ENCODE data around the gene SULT1C3. TPM values are rescaled to one million over a fixed set of nuclear protein-coding genes. Genes with fewer than 3 reads are reported as not detected.

SULT1C3 gene
- total and polyA plus RNA-seq, 2 of the 8 experiments (the other 6 are each of a cell fraction or from before 2014, with no cell fraction given), result not detected

- no peak overlapping the region for H3K27ac ChIP-seq (ENCODE audit: low read depth, low read length)
- no peak overlapping the region for H3K4ac ChIP-seq (replicated peaks; ENCODE audit: insufficient read length, low read depth, low read length)
- H3K9ac ChIP-seq (replicated peaks in 1 of 4; ENCODE audit: extremely low read depth in 1 of 4, low read depth in 3 of 4, low read length in 3 of 4), result no peak overlapping the region
- no peaks in the 10 kb centered on the region for H3K23me2 ChIP-seq (ENCODE audit: low read depth, low read length)
- no peak overlapping the region for H3K23ac ChIP-seq (ENCODE audit: insufficient read length)
- WGBS, 2 experiments (ENCODE audit: extremely low coverage in 1 of 2, insufficient coverage in 1 of 2, insufficient read length in 1 of 2, insufficient replicate concordance in 2 of 2, low coverage in 1 of 2, low lambda C conversion rate in 2 of 2, missing lambda C conversion rate in 1 of 2), result 91% methylated on average over 9 of the region's 9 CpGs; no CpG with 5 or more reads in 1 of the 2 experiments
- H3K27me3 ChIP-seq (replicated peaks in 1 of 4; ENCODE audit: control insufficient read depth in 3 of 4, extremely low read depth in 1 of 4, insufficient read depth in 3 of 4, low read length in 3 of 4), result no peaks in the 10 kb centered on the region; a peak in 1 of 7 replicates
- no peak overlapping the region for H2AK5ac ChIP-seq (ENCODE audit: low read depth, low read length)
- TF ChIP-seq KDM5A (IDR thresholded peaks at IDR 0.05; ENCODE audit: low read length), result no peak
- TF ChIP-seq HDAC6 (IDR thresholded peaks at IDR 0.05; ENCODE audit: low read depth, low read length), result no peak
- no peak for TF ChIP-seq HDAC2 (IDR thresholded peaks at IDR 0.05; ENCODE audit: borderline replicate concordance in 1 of 2, low read depth in 2 of 2, low read length in 2 of 2)
- no peak for TF ChIP-seq SAP30 (IDR thresholded peaks at IDR 0.05; ENCODE audit: insufficient read depth, insufficient replicate concordance, low read length)
- no peak for TF ChIP-seq TBP (IDR thresholded peaks at IDR 0.05; ENCODE audit: low read depth, low read length)
- TF ChIP-seq SP2 (IDR thresholded peaks at IDR 0.05; ENCODE audit: low read length), result no peak
- no peak for TF ChIP-seq GTF2F1 (IDR thresholded peaks at IDR 0.05; ENCODE audit: borderline replicate concordance, low read depth, low read length)
- no peak for TF ChIP-seq BACH1 (IDR thresholded peaks at IDR 0.05; ENCODE audit: low read length)
- no peaks in the 10 kb centered on the region for H3K9me3 ChIP-seq (ENCODE audit: insufficient read depth in 2 of 2, low read depth in 1 of 2, low read length in 1 of 2)
- no peak overlapping the region for H4K5ac ChIP-seq (ENCODE audit: insufficient read length, low read depth, low read length)
- ChIA-PET CTCF (ENCODE audit: partially characterized antibody) (interaction anchor here (1.4 to 2.0 kb wide), 2 partner anchors 9 to 362 kb away, joined by 5 read pairs; partner anchors contain the start of gene SULT1C2), POLR2A (ENCODE audit: partially characterized antibody) (no interaction called here)
- no peak overlapping the region for H3K56ac ChIP-seq (replicated peaks; ENCODE audit: insufficient read length, low read depth, low read length)
- FAIRE-seq (no peak), DNase-seq (ENCODE audit: low read depth in 1 of 2, low spot score in 2 of 2) (no peak)
- no peak overlapping the region for H2BK15ac ChIP-seq (ENCODE audit: low read length)
- H3K4me2 ChIP-seq (ENCODE audit: insufficient read depth in 1 of 2, low read depth in 2 of 2, low read length in 2 of 2), result no peak overlapping the region
- no peak overlapping the region for H4K8ac ChIP-seq (ENCODE audit: extremely low read depth, insufficient read depth, low read length)
- no peaks in the 10 kb centered on the region for H3K36me3 ChIP-seq (ENCODE audit: control insufficient read depth in 2 of 4, insufficient read depth in 4 of 4, low read length in 3 of 4)
- no peak overlapping the region for H4K91ac ChIP-seq (replicated peaks; ENCODE audit: insufficient read length, low read length)
- H3K18ac ChIP-seq (ENCODE audit: extremely low read depth, low read length), result no peak overlapping the region
- no peak overlapping the region for H3K14ac ChIP-seq (ENCODE audit: insufficient read length)
- no peaks in the 10 kb centered on the region for H3K4me1 ChIP-seq (replicated peaks in 1 of 4; ENCODE audit: control insufficient read depth in 3 of 4, insufficient read depth in 4 of 4, low read length in 3 of 4)
- no peak overlapping the region for H2AFZ ChIP-seq (ENCODE audit: low read length)
- H3K79me2 ChIP-seq (ENCODE audit: control insufficient read depth in 1 of 2, insufficient read depth in 2 of 2, low read length in 2 of 2), result no peaks in the 10 kb centered on the region
- H2BK5ac ChIP-seq (ENCODE audit: low read depth, low read length), result no peak overlapping the region
- no peaks in the 10 kb centered on the region for H3K79me1 ChIP-seq (ENCODE audit: low read depth, low read length)
- H4K20me1 ChIP-seq (replicated peaks in 1 of 2; ENCODE audit: control insufficient read depth in 1 of 2, insufficient read depth in 2 of 2, low read length in 2 of 2), result no peaks in the 10 kb centered on the region
- no peak overlapping the region for H2BK12ac ChIP-seq (ENCODE audit: low read depth, low read length)
- no peak overlapping the region for H2BK120ac ChIP-seq (replicated peaks; ENCODE audit: low read depth, low read length)
- no peak overlapping the region for H3K4me3 ChIP-seq (ENCODE audit: extremely low read depth in 1 of 4, insufficient read depth in 2 of 4, low read depth in 3 of 4, low read length in 4 of 4)
- H2BK20ac ChIP-seq (ENCODE audit: low read length), result no peak overlapping the region
Observed at GRCh38 chr2:108297436-108298141, 57.8 kb downstream of the SULT1C3 start.

Data from H1 (cell line).